Aorta (tissue), 5 donors: Measurements from ENCODE around the gene AMZ1. TPM values are rescaled to one million over a fixed set of nuclear protein-coding genes. Genes with fewer than 3 reads are reported as not detected.

Source experiments
- ATAC-seq: fragments of 200-7000 bp; cut with Tn5 transposase; one replicate; pipeline ENCODE4 v1.9.1; 2022; ENCODE audit warnings: moderate library complexity; ENCODE audit not compliant: low FRiP score
- DNase-seq, 2 donors: peaks; one replicate each; pipeline ENCODE4 v3.0.0-alpha.2; 2020
- H3K27ac ChIP-seq, 2 donors: one replicate each; pipeline ENCODE4 v1.5.1; 2013; ENCODE audit warnings: low read length in 2 of 2, mild to moderate bottlenecking in 2 of 2, moderate library complexity in 2 of 2, control low read depth in 1 of 2, inconsistent platforms in 1 of 2, low read depth in 1 of 2
- H3K27me3 ChIP-seq, 2 donors: one replicate each; pipeline ENCODE4 v1.6.1; 2013; ENCODE audit warnings: control low read depth in 1 of 2, low read length in 1 of 2, mild to moderate bottlenecking in 1 of 2, moderate library complexity in 1 of 2; ENCODE audit not compliant: insufficient read depth in 2 of 2, control insufficient read depth in 1 of 2
- H3K36me3 ChIP-seq, 2 donors: one replicate each; pipeline ENCODE4 v1.6.1; 2013; ENCODE audit warnings: control low read depth in 1 of 2, low read length in 1 of 2, mild to moderate bottlenecking in 1 of 2; ENCODE audit not compliant: insufficient read depth in 2 of 2, control insufficient read depth in 1 of 2
- H3K4me1 ChIP-seq, 2 donors: one replicate each; pipeline ENCODE4 v1.6.1; 2013; ENCODE audit warnings: low read length in 2 of 2, control low read depth in 1 of 2, mild to moderate bottlenecking in 1 of 2, moderate library complexity in 1 of 2; ENCODE audit not compliant: insufficient read depth in 2 of 2, control insufficient read depth in 1 of 2
- H3K4me3 ChIP-seq, 2 donors: one replicate each; pipeline ENCODE4 v1.5.1; 2013; ENCODE audit warnings: low read length in 2 of 2, control low read depth in 1 of 2, mild to moderate bottlenecking in 1 of 2
- H3K9me3 ChIP-seq: one replicate; pipeline ENCODE4 v1.6.1; 2013; ENCODE audit warnings: mild to moderate bottlenecking, low read length; ENCODE audit not compliant: control insufficient read depth
- WGBS, 2 donors: extraction: QIAGEN DNeasy Blood & Tissue Kit; methylation state at CpG; one replicate each; pipeline ENCODE4 v1.1.7; 2013; 5-methylcytosine and 5-hydroxymethylcytosine counted together
- intact Hi-C, 2 donors: fragments of 100-400 bp; cut with DNase I; formaldehyde crosslinking; loops; one replicate each; pipeline versions ENCODE4 v1.14.2 to v1.15.0; 2022
- polyA plus RNA-seq, 2 donors: library from polyadenylated mRNA; stranded (reverse); fragments of 200-250 nt; gene quantifications; one replicate each; pipeline ENCODE4 v1.2.3, GENCODE V29; 2013
- total RNA-seq, 2 donors: library from RNA; stranded (reverse); fragmentation: NEBNext Ultra II Directional; extraction: Animal tissue kit (Norgen Biotek cat#: 25700); gene quantifications; one replicate each; pipeline ENCODE4 v1.2.1, GENCODE V29; 2021
- donor health status: healthy with polysubstance abuse.
- donor health status: Bipolar disorder and iron deficiency.
- donor health status: DM: no; HTN: no; CAD: no.
- donor health status: DM: no; HTN: no; CAD: no.
- donor health status: DM: yes; HTN: yes; CAD: no.

AMZ1 gene
- total and polyA plus RNA-seq, 4 donors, result 0.13 to 2.0 (median 1.1) TPM; not detected in 1

GRCh38 chr7:2649139-2649838, 38.7 kb upstream of the AMZ1 start:
- ATAC-seq, result no peak
- Histone ChIP-seq H3K27me3 (no peaks in the 10 kb centered on the region), H3K9me3 (no peaks in the 10 kb centered on the region), H3K4me3 (no peak overlapping the region), H3K4me1 (no peaks in the 10 kb centered on the region), H3K36me3 (peaks cover 0 to 2% of the 10 kb centered on the region in 2 donors), H3K27ac (no peak overlapping the region)
- intact Hi-C loops, result no loop called here
- peak in 1 of 2 donors; percentile 47 for DNase-seq
- WGBS, 2 donors, result 87 to 91% methylated on average over 18 of the region's 18 CpGs

- DNase-seq, result no peak
- WGBS, 2 donors, result 92 to 94% methylated on average over 11 of the region's 11 CpGs
- Histone ChIP-seq H3K27me3 (no peaks in the 10 kb centered on the region), H3K4me1 (no peaks in the 10 kb centered on the region), H3K4me3 (no peak overlapping the region), H3K27ac (no peak overlapping the region), H3K36me3 (peaks cover 0 to 2% of the 10 kb centered on the region in 2 donors), H3K9me3 (no peaks in the 10 kb centered on the region)
- no peak for ATAC-seq
- intact Hi-C loops, result no loop called here
These were observed 38.0 kb upstream of the AMZ1 start for GRCh38 chr7:2649991-2650390.

- no peaks in the 10 kb centered on the region for H3K27me3 ChIP-seq
- no peaks in the 10 kb centered on the region for H3K9me3 ChIP-seq
- no peak for DNase-seq
- ATAC-seq, result no peak
- no peak overlapping the region for H3K27ac ChIP-seq
- H3K4me3 ChIP-seq, result no peak overlapping the region
- 78 to 92% methylated on average over 8 of the region's 8 CpGs for whole genome bisulfite sequencing, 2 donors
- no peaks in the 10 kb centered on the region for H3K4me1 ChIP-seq
- peaks cover 0 to 2% of the 10 kb centered on the region in 2 donors for H3K36me3 ChIP-seq
- intact Hi-C loops, result no loop called here
These were observed 37.6 kb upstream of the AMZ1 start for GRCh38 chr7:2650451-2650850.

- no peaks in the 10 kb centered on the region for H3K9me3 ChIP-seq
- ATAC-seq (no peak), DNase-seq (peak; percentile 48 to 75)
- 61 to 87% methylated on average over 14 to 15 of the region's 15 CpGs for WGBS, 2 donors
- H3K36me3 ChIP-seq, result peaks cover 0 to 2% of the 10 kb centered on the region in 2 donors
- H3K27me3 ChIP-seq, result no peaks in the 10 kb centered on the region
- no peak overlapping the region for H3K27ac ChIP-seq
- no peaks in the 10 kb centered on the region for H3K4me1 ChIP-seq
- H3K4me3 ChIP-seq, result no peak overlapping the region
- intact Hi-C loops, result no loop called here
These were observed 36.7 kb upstream of the AMZ1 start for GRCh38 chr7:2651336-2651735.

- WGBS, 2 donors, result 92 to 93% methylated on average over 28 of the region's 28 CpGs
- Histone ChIP-seq H3K27me3 (no peaks in the 10 kb centered on the region), H3K9me3 (no peaks in the 10 kb centered on the region), H3K27ac (no peak overlapping the region), H3K4me3 (no peak overlapping the region), H3K4me1 (no peaks in the 10 kb centered on the region), H3K36me3 (peaks cover 0 to 2% of the 10 kb centered on the region in 2 donors)
- no peak for ATAC-seq
- peak in 1 of 2 donors; percentile 44 for DNase-seq
- intact Hi-C loops, result no loop called here
These were observed 35.9 kb upstream of the AMZ1 start for GRCh38 chr7:2651847-2652735.

GRCh38 chr7:2652736-2653060, 35.3 kb upstream of the AMZ1 start:
- intact Hi-C loops, result no loop called here
- H3K36me3 ChIP-seq, result peaks cover 0 to 2% of the 10 kb centered on the region in 2 donors
- H3K4me3 ChIP-seq, result no peak overlapping the region
- H3K27ac ChIP-seq, result no peak overlapping the region
- WGBS, 2 donors, result 95 to 96% methylated on average over 12 of the region's 12 CpGs
- no peaks in the 10 kb centered on the region for H3K27me3 ChIP-seq
- no peak for DNase-seq
- no peaks in the 10 kb centered on the region for H3K4me1 ChIP-seq
- no peaks in the 10 kb centered on the region for H3K9me3 ChIP-seq
- ATAC-seq, result no peak

- Histone ChIP-seq H3K4me3 (no peak overlapping the region), H3K36me3 (peaks cover 0 to 2% of the 10 kb centered on the region in 2 donors), H3K27ac (no peak overlapping the region), H3K4me1 (no peaks in the 10 kb centered on the region), H3K27me3 (no peaks in the 10 kb centered on the region), H3K9me3 (no peaks in the 10 kb centered on the region)
- ATAC-seq, result no peak
- no peak for DNase-seq
- 88 to 90% methylated on average over 5 of the region's 5 CpGs for WGBS, 2 donors
- intact Hi-C loops, result no loop called here
These were observed 33.9 kb upstream of the AMZ1 start for GRCh38 chr7:2654059-2654458.

GRCh38 chr7:2655870-2656614, 32.0 kb upstream of the AMZ1 start:
- ATAC-seq (no peak), DNase-seq (peak in 1 of 2 donors; percentile 41)
- H3K36me3 ChIP-seq, result peaks cover 0 to 2% of the 10 kb centered on the region in 2 donors
- no peaks in the 10 kb centered on the region for H3K4me1 ChIP-seq
- H3K9me3 ChIP-seq, result no peaks in the 10 kb centered on the region
- 94 to 96% methylated on average over 29 of the region's 29 CpGs for WGBS, 2 donors
- H3K4me3 ChIP-seq, result no peak overlapping the region
- no peaks in the 10 kb centered on the region for H3K27me3 ChIP-seq
- intact Hi-C loops, result no loop called here
- no peak overlapping the region for H3K27ac ChIP-seq
